ENCODE results near the gene FAM200A. TPM values are rescaled to one million over a fixed set of nuclear protein-coding genes. Genes with fewer than 3 reads are reported as not detected.
A peak's percentile ranks its signal among the peaks of the same experiment; 100 is the strongest.

Gene FAM200A
- total and polyA plus RNA-seq, 2 of the 13 experiments (the other 11 are each of a cell fraction or from before 2014, with no cell fraction given), result 4.7 to 6.3 TPM

GRCh38 chr7:99558306-99559174 lies 6.6 kb upstream of the FAM200A start, which contains the start of gene ZNF655 (continued):
- TF ChIP-seq ARID5B (CRISPR knock-in tag; IDR thresholded peaks at IDR 0.05), result no peak
- TF ChIP-seq SIN3A (IDR thresholded peaks at IDR 0.05; ENCODE audit: borderline replicate concordance, low read depth, low read length), result peak; percentile 71; the same call in 1 of the 2 replicates
- TF ChIP-seq ARHGAP35 (CRISPR knock-in tag; IDR thresholded peaks at IDR 0.05; ENCODE audit: borderline replicate concordance), result peak; percentile 79; the same call in 1 of the 2 replicates
- peak; percentile 60; the same call in 1 of the 2 replicates for TF ChIP-seq RFXANK (CRISPR knock-in tag; IDR thresholded peaks at IDR 0.05)
- TF ChIP-seq EP300 (IDR thresholded peaks at IDR 0.05; ENCODE audit: low read depth in 2 of 2, low read length in 2 of 2), result no peak
- TF ChIP-seq EP300 (CRISPR knock-in tag; IDR thresholded peaks at IDR 0.05; ENCODE audit: borderline replicate concordance), result no peak
- TF ChIP-seq TAF1 (CRISPR knock-in tag; IDR thresholded peaks at IDR 0.05), result peak; percentile 80
- no peak for TF ChIP-seq ZNF674 (CRISPR knock-in tag; IDR thresholded peaks at IDR 0.05; ENCODE audit: low read depth)
- TF ChIP-seq DR1 (CRISPR knock-in tag; IDR thresholded peaks at IDR 0.05), result peak; percentile 97
- TF ChIP-seq ZNF253 (CRISPR knock-in tag; IDR thresholded peaks at IDR 0.05; ENCODE audit: borderline replicate concordance), result no peak
- TF ChIP-seq ZNF383 (CRISPR knock-in tag; IDR thresholded peaks at IDR 0.05; ENCODE audit: borderline replicate concordance), result no peak
- TF ChIP-seq ZNF720 (CRISPR knock-in tag; IDR thresholded peaks at IDR 0.05), result 0 out of 2 replicates have a peak, but pooled peaks have one; percentile 18
- TF ChIP-seq ADNP (CRISPR knock-in tag; IDR thresholded peaks at IDR 0.05), result no peak
- no peak for TF ChIP-seq SP1 (IDR thresholded peaks at IDR 0.05)
- peak; percentile 11; the same call in 1 of the 2 replicates for TF ChIP-seq SP1 (CRISPR knock-in tag; IDR thresholded peaks at IDR 0.05)
- no peak for TF ChIP-seq ZBTB46 (CRISPR knock-in tag; IDR thresholded peaks at IDR 0.05; ENCODE audit: borderline replicate concordance)
- TF ChIP-seq ATF5 (CRISPR knock-in tag; IDR thresholded peaks at IDR 0.05; ENCODE audit: low read depth), result peak; percentile 66; the same call in 1 of the 2 replicates
- no peak for TF ChIP-seq CREB3 (CRISPR knock-in tag; IDR thresholded peaks at IDR 0.05)
- no peak for TF ChIP-seq ZNF207 (IDR thresholded peaks at IDR 0.05; ENCODE audit: borderline replicate concordance)
- TF ChIP-seq FOXK1 (CRISPR knock-in tag; IDR thresholded peaks at IDR 0.05; ENCODE audit: borderline replicate concordance, low read depth), result no peak
- TF ChIP-seq FOXM1 (CRISPR knock-in tag; IDR thresholded peaks at IDR 0.05), result no peak
- TF ChIP-seq FOXP1 (IDR thresholded peaks at IDR 0.05), result no peak
- TF ChIP-seq FOXP1 (CRISPR knock-in tag; IDR thresholded peaks at IDR 0.05), result no peak
- no peak for TF ChIP-seq ZNF75D (CRISPR knock-in tag; IDR thresholded peaks at IDR 0.05; ENCODE audit: borderline replicate concordance)

Data from HepG2 (cell line).